ENCODE measurements around the gene KIR2DL1. TPM values are rescaled to one million over a fixed set of nuclear protein-coding genes. Genes with fewer than 3 reads are reported as not detected.
"Not testable (repeated sequence)": the region's sequence is repeated elsewhere in the genome, so short reads cannot be mapped to it uniquely, and the experiment has no call there.

KIR2DL1 gene
- total RNA-seq, 1 experiment from 2014 or later: not detected

GRCh38 chr19:54771018-54771960 is 1.7 kb downstream of the KIR2DL1 start:
- DNase-seq (ENCODE audit: low spot score): peak; percentile 49

- not testable (repeated sequence) for DNase-seq (ENCODE audit: low spot score)
These were observed 3.1 kb downstream of the KIR2DL1 start for GRCh38 chr19:54772666-54773065.

DNA sequence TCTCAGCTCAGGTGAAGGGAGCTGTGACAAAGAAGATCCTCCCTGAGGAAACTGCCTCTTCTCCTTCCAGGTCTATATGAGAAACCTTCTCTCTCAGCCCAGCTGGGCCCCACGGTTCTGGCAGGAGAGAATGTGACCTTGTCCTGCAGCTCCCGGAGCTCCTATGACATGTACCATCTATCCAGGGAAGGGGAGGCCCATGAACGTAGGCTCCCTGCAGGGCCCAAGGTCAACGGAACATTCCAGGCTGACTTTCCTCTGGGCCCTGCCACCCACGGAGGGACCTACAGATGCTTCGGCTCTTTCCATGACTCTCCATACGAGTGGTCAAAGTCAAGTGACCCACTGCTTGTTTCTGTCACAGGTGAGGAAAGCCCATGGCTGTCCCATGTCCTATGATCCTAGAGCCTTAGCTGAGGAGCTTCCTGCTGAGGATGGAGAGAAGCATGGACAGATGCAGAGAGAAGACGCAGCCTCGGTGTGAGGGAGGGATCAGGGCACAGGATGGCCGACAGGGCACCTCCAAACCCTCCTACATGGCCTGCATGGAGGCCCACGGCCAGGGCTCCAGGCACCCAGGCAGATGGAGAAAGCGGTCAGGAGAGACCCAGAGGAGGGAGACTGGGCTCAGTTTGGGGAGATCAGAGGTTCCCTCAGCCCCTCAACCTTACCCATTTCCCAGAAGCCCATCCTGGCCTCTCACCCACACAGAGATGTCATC is 5.7 kb downstream of the KIR2DL1 start:
- DNase-seq (ENCODE audit: low spot score): not testable (repeated sequence)

- DNase-seq (ENCODE audit: low spot score): not testable (repeated sequence)
These were observed 6.2 kb downstream of the KIR2DL1 start for GRCh38 chr19:54775830-54776229.

- not testable (repeated sequence) for DNase-seq (ENCODE audit: low spot score)
These were observed 8.3 kb downstream of the KIR2DL1 start for GRCh38 chr19:54777851-54778250.

DNA sequence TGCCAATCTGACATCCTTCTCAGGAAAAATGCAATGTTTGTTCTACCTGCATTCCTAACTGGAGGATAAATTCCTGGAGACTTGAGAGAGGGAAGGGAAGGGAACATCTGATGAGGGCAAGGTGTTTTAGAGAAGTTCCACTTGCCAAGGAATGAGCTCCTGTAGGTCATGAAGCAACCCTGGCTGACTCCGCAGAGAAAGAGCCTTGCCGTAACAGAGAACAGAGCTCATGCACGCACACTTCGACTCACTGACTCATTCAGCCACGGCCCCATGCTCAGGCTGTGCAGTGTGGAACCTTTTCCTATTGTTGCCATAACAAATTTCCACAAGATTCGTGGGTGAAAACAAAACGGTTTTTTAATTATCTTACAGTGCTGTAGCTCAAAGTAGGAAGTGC is 9.3 kb downstream of the KIR2DL1 start:
- not testable (repeated sequence) for DNase-seq (ENCODE audit: low spot score)

DNA sequence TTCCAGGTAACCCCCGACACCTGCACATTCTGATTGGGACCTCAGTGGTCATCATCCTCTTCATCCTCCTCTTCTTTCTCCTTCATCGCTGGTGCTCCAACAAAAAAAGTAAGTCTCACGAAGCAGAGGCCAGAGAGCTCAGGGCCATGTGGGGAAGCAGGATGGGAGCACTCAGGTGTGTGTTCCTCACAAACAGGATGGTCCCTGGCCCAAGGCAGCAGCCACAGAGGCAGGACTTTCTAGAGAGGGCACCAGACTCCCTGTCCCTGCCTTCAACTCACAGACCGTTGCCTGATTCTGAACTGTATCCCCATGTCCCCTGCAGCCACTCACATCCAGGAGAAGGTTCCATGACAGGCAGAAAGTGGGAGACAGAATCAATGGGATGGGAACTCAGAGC is 13.3 kb downstream of the KIR2DL1 start:
- DNase-seq (ENCODE audit: low spot score): not testable (repeated sequence)

- DNase-seq (ENCODE audit: low spot score): not testable (repeated sequence)
These were observed 16.6 kb downstream of the KIR2DL1 start for GRCh38 chr19:54786091-54786723.

GRCh38 chr19:54788154-54788553 is 18.6 kb downstream of the KIR2DL1 start:
- not testable (repeated sequence) for DNase-seq (ENCODE audit: low spot score)

DNA sequence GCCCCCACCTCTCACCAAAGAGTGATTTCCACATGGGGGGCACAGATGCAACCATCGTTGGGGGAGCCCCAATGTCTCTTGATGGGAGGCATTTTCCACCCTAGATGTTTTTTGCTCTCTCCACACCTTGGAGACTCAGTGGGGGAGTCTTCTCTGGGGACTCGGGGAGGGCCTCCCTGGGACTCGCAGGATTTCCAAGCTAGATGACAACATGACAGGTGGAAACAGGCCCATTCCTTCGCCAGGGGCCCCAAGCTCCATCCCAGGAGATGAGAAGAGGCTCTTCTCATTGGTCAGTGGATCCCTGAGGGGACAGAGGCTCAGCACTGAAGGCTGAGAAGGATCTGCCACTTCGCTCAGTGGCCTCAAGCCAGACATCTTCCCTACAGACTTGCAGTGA is 21.1 kb downstream of the KIR2DL1 start:
- DNase-seq (ENCODE audit: low spot score): no peak

DNA sequence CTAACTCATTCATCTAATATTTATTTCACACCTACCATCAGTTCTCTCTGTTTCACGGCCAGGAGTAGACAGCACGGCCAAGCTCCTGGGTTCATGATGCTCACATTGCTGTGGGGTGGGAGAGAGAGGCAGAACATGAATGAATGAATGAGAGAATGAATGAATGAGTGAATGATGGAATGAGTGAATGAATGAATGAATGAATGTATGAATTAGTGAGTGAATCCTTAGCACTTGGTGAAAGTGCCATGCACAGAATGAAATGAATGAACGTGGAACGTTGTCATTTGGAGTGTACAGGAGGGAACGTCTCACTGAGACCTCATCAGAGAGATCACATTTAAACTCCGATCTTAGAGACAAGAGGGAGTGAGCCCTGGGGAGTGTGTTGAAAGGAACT is 21.9 kb downstream of the KIR2DL1 start:
- DNase-seq (ENCODE audit: low spot score): no peak

GRCh38 chr19:54792814-54793213 is 23.2 kb downstream of the KIR2DL1 start:
- no peak for DNase-seq (ENCODE audit: low spot score)

DNA sequence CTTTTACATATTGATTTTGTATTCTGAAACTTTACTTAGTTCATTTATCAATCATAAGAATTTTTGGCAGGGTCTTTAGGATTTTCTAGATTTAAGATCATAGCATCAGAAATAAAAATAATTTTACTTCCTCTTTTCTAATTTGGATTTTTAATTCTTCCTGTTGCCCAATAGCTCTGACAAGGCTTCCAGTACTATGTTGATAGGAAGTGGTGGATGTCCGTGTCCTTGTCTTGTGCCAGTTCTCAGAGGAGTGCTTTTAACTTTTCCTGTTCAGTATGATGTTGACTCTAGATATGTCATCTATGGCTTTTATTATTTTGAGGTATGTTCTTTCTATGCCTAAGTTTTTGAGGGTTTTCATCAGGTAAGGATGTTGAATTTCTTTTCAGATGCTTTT is 26.2 kb downstream of the KIR2DL1 start:
- no peak for DNase-seq (ENCODE audit: low spot score)

DNA sequence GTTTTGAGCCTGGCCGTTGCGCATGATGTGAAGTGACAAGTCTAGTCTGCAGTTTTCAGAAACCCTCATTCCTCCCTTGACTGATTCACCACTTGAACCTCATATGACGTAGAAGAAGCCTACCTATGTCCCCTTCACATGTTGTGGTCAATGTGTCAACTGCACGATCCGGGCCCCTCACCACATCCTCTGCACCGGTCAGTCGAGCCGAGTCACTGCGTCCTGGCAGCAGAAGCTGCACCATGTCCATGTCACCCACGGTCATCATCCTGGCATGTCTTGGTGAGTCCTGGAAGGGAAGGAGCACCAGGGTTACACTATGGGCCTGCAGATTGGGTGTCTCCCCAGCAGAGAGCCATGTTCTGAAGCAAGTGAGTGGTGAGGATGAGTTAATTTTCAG is 33.8 kb downstream of the KIR2DL1 start, which contains the start of gene KIR2DL4:
TSS of gene KIR2DL4 (plus strand) at position 201 of the 400 bp plus-strand sequence. CDS start at position 243, 42 bp downstream.
- DNase-seq (ENCODE audit: low spot score): no peak

- no peak for DNase-seq (ENCODE audit: low spot score)
These were observed 34.5 kb downstream of the KIR2DL1 start for GRCh38 chr19:54804101-54804500.

DNA sequence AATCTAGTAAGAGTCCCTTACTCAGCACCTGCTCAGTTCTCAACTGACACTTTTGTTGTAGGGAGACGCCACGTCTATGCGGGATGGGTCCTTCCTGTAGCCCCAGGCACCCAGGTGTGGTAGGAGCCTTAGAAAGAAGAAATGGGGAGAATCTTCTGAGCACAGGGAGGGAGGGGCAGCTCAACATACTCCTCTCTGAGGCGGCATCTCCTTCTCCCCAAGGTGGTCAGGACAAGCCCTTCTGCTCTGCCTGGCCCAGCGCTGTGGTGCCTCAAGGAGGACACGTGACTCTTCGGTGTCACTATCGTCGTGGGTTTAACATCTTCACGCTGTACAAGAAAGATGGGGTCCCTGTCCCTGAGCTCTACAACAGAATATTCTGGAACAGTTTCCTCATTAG is 35.0 kb downstream of the KIR2DL1 start:
- DNase-seq (ENCODE audit: low spot score): no peak

- no peak for DNase-seq (ENCODE audit: low spot score)
These were observed 36.3 kb downstream of the KIR2DL1 start for GRCh38 chr19:54805665-54806515.

GRCh38 chr19:54806516-54806838 is 36.9 kb downstream of the KIR2DL1 start:
- DNase-seq (ENCODE audit: low spot score): no peak

DNA sequence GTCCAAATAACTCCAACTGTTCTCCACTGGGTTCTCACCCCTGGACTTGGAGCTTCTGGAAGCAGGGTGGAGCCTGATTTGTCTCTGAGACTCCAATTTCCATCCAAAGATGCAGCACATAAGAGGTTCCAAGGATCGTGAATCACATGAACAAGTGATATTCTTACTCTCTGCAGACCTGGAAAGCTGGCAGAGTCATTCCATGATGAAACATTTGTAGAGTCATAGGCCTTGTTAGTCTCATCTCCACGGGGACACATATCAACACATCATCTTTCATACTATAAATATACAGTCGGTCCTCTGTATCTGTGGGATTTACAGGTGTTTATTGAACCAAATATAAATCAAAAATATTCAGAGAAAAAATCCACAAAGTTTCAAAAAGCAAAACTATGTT is 45.0 kb downstream of the KIR2DL1 start:
- DNase-seq (ENCODE audit: low spot score): not testable (repeated sequence)

- not testable (repeated sequence) for DNase-seq (ENCODE audit: low spot score)
These were observed 46.7 kb downstream of the KIR2DL1 start, which contains the start of gene KIR3DL1 for GRCh38 chr19:54816251-54816650. TSS of gene KIR3DL1 (plus strand) at chr19:54816468.

Data from HT-29 (cell line).